ENCODE measurements around the gene RBM22.

RBM22 gene

GRCh38 chr5:150672237-150672883 is 28.5 kb downstream of the RBM22 start:
- no peak for DNase-seq (ENCODE audit: low spot score)

GRCh38 chr5:150671509-150672236 is 29.2 kb downstream of the RBM22 start:
- DNase-seq (ENCODE audit: low spot score), result no peak

- DNase-seq (ENCODE audit: low spot score), result no peak
Observed at GRCh38 chr5:150670948-150671310, 29.9 kb downstream of the RBM22 start.

GRCh38 chr5:150670275-150670947 is 30.5 kb downstream of the RBM22 start:
- DNase-seq (ENCODE audit: low spot score), result no peak

GRCh38 chr5:150665044-150665443 is 35.8 kb downstream of the RBM22 start:
- DNase-seq (ENCODE audit: low spot score), result no peak

- no peak for DNase-seq (ENCODE audit: low spot score)
Observed at GRCh38 chr5:150663936-150664335, 36.9 kb downstream of the RBM22 start.

GRCh38 chr5:150662731-150663516 is 37.9 kb downstream of the RBM22 start:
- DNase-seq (ENCODE audit: low spot score), result no peak

GRCh38 chr5:150661821-150662596 is 38.9 kb downstream of the RBM22 start:
- no peak for DNase-seq (ENCODE audit: low spot score)

- no peak for DNase-seq (ENCODE audit: low spot score)
Observed at GRCh38 chr5:150661086-150661485, 39.8 kb downstream of the RBM22 start, which contains the start of gene MYOZ3. TSS of gene MYOZ3 (plus strand) at chr5:150661251. CDS start at chr5:150662942, 1,691 bp downstream.

- no peak for DNase-seq (ENCODE audit: low spot score)
Observed at GRCh38 chr5:150660108-150660831, 40.6 kb downstream of the RBM22 start.

GRCh38 chr5:150659360-150660107 is 41.3 kb downstream of the RBM22 start:
- no peak for DNase-seq (ENCODE audit: low spot score)

- DNase-seq (ENCODE audit: low spot score), result no peak
Observed at GRCh38 chr5:150658699-150659265, 42.1 kb downstream of the RBM22 start.

- no peak for DNase-seq (ENCODE audit: low spot score)
Observed at GRCh38 chr5:150658121-150658520, 42.7 kb downstream of the RBM22 start.

- peak; percentile 84 for DNase-seq (ENCODE audit: low spot score)
Observed at GRCh38 chr5:150656191-150657132, 44.4 kb downstream of the RBM22 start.

GRCh38 chr5:150655221-150655620 is 45.6 kb downstream of the RBM22 start:
- DNase-seq (ENCODE audit: low spot score), result no peak

- no peak for DNase-seq (ENCODE audit: low spot score)
Observed at GRCh38 chr5:150653762-150654556, 46.9 kb downstream of the RBM22 start.

GRCh38 chr5:150653145-150653761 is 47.6 kb downstream of the RBM22 start:
- no peak for DNase-seq (ENCODE audit: low spot score)
